ENCODE measurements around the gene MARK4. TPM values are rescaled to one million over a fixed set of nuclear protein-coding genes. Genes with fewer than 3 reads are reported as not detected.
"Not testable (repeated sequence)": the region's sequence is repeated elsewhere in the genome, so short reads cannot be mapped to it uniquely, and the experiment has no call there.

Gene MARK4
- total RNA-seq, 2 donors from 2014 or later = 12.7 to 28.6 TPM

GRCh38 chr19:45265375-45265774 is 14.3 kb downstream of the MARK4 start:
- Histone ChIP-seq H3K9me3 (no peaks in the 10 kb centered on the region), H3K9ac (ENCODE audit: low read depth in 2 of 2, low read length in 2 of 2) (no peak overlapping the region), H3K27ac (no peak overlapping the region), H3K27me3 (no peaks in the 10 kb centered on the region), H3K36me3 (no peaks in the 10 kb centered on the region), H3K4me1 (no peaks in the 10 kb centered on the region), H3K4me3 (no peak overlapping the region)
- no peak for DNase-seq
- intact Hi-C loops (cut with DNase I) = no loop called here
- no peak for TF ChIP-seq CTCF (IDR thresholded peaks at IDR 0.05)

GRCh38 chr19:45267296-45267695 is 16.2 kb downstream of the MARK4 start:
- H3K36me3 ChIP-seq = no peaks in the 10 kb centered on the region
- intact Hi-C loops (cut with DNase I) = no loop called here
- no peaks in the 10 kb centered on the region for H3K4me1 ChIP-seq
- H3K27me3 ChIP-seq = no peaks in the 10 kb centered on the region
- no peak overlapping the region for H3K9ac ChIP-seq (ENCODE audit: low read depth in 2 of 2, low read length in 2 of 2)
- H3K4me3 ChIP-seq = no peak overlapping the region
- no peak for TF ChIP-seq CTCF (IDR thresholded peaks at IDR 0.05)
- H3K9me3 ChIP-seq = no peaks in the 10 kb centered on the region
- DNase-seq = no peak
- H3K27ac ChIP-seq = no peak overlapping the region

GRCh38 chr19:45269939-45270338 is 18.9 kb downstream of the MARK4 start:
- H3K27ac ChIP-seq; H3K27me3 ChIP-seq; H3K4me3 ChIP-seq; H3K9ac ChIP-seq (ENCODE audit: low read depth in 2 of 2, low read length in 2 of 2); H3K4me1 ChIP-seq; H3K36me3 ChIP-seq; DNase-seq; H3K9me3 ChIP-seq; intact Hi-C loops (cut with DNase I): not testable (repeated sequence)

- intact Hi-C loops (cut with DNase I) = no loop called here
- no peak for TF ChIP-seq CTCF (IDR thresholded peaks at IDR 0.05)
- no peaks in the 10 kb centered on the region for H3K36me3 ChIP-seq
- no peaks in the 10 kb centered on the region for H3K27me3 ChIP-seq
- H3K9ac ChIP-seq (ENCODE audit: low read depth in 2 of 2, low read length in 2 of 2) = no peak overlapping the region
- no peaks in the 10 kb centered on the region for H3K9me3 ChIP-seq
- H3K4me1 ChIP-seq = no peaks in the 10 kb centered on the region
- no peak overlapping the region for H3K27ac ChIP-seq
- no peak overlapping the region for H3K4me3 ChIP-seq
- DNase-seq = no peak
Observed at GRCh38 chr19:45271098-45271734, 20.1 kb downstream of the MARK4 start.

GRCh38 chr19:45271735-45272108 is 20.7 kb downstream of the MARK4 start:
- no peaks in the 10 kb centered on the region for H3K9me3 ChIP-seq
- H3K36me3 ChIP-seq = no peaks in the 10 kb centered on the region
- no peak overlapping the region for H3K27ac ChIP-seq
- H3K4me3 ChIP-seq = no peak overlapping the region
- no peaks in the 10 kb centered on the region for H3K4me1 ChIP-seq
- no peak for DNase-seq
- no peak for TF ChIP-seq CTCF (IDR thresholded peaks at IDR 0.05)
- H3K9ac ChIP-seq (ENCODE audit: low read depth in 2 of 2, low read length in 2 of 2) = no peak overlapping the region
- no peaks in the 10 kb centered on the region for H3K27me3 ChIP-seq
- intact Hi-C loops (cut with DNase I) = no loop called here

GRCh38 chr19:45273521-45273855 is 22.4 kb downstream of the MARK4 start:
- DNase-seq = no peak
- H3K27ac ChIP-seq = no peak overlapping the region
- no peaks in the 10 kb centered on the region for H3K27me3 ChIP-seq
- H3K4me3 ChIP-seq = no peak overlapping the region
- H3K9ac ChIP-seq (ENCODE audit: low read depth in 2 of 2, low read length in 2 of 2) = no peak overlapping the region
- no peaks in the 10 kb centered on the region for H3K36me3 ChIP-seq
- H3K9me3 ChIP-seq = no peaks in the 10 kb centered on the region
- TF ChIP-seq CTCF (IDR thresholded peaks at IDR 0.05) = no peak
- intact Hi-C loops (cut with DNase I) = no loop called here
- H3K4me1 ChIP-seq = no peaks in the 10 kb centered on the region

Data from colonic mucosa (tissue), 4 donors.